GM19043 (cell line): ENCODE results near the gene GAL3ST2.
"Not testable (repeated sequence)": the region's sequence is repeated elsewhere in the genome, so short reads cannot be mapped to it uniquely, and the experiment has no call there.

Experiments
- ATAC-seq: cut with Tn5 transposase; IDR thresholded peaks from one replicate; pipeline ENCODE4 v1.9.1; 2021; ENCODE audit warnings: low read depth; ENCODE audit not compliant: unreplicated experiment

Gene GAL3ST2

GRCh38 chr2:241817821-241818215, 41.2 kb downstream of the GAL3ST2 start:
- ATAC-seq, result not testable (repeated sequence)

GRCh38 chr2:241818229-241818942, 41.8 kb downstream of the GAL3ST2 start:
- no peak for ATAC-seq

GRCh38 chr2:241818943-241819270, 42.3 kb downstream of the GAL3ST2 start:
- no peak for ATAC-seq

GRCh38 chr2:241819947-241820624, 43.5 kb downstream of the GAL3ST2 start:
- not testable (repeated sequence) for ATAC-seq

- ATAC-seq, result no peak
Observed at GRCh38 chr2:241820625-241821384, 44.2 kb downstream of the GAL3ST2 start.

- ATAC-seq, result no peak
Observed at GRCh38 chr2:241821460-241822263, 45.0 kb downstream of the GAL3ST2 start.

- ATAC-seq, result no peak
Observed at GRCh38 chr2:241822264-241822623, 45.6 kb downstream of the GAL3ST2 start.

- not testable (repeated sequence) for ATAC-seq
Observed at GRCh38 chr2:241823531-241824437, 47.2 kb downstream of the GAL3ST2 start.

GRCh38 chr2:241827394-241827793, 50.8 kb downstream of the GAL3ST2 start:
- ATAC-seq, result no peak

GRCh38 chr2:241833101-241833663, 56.6 kb downstream of the GAL3ST2 start:
- no peak for ATAC-seq

GRCh38 chr2:241833756-241834526, 57.3 kb downstream of the GAL3ST2 start:
- not testable (repeated sequence) for ATAC-seq

GRCh38 chr2:241834527-241835210, 58.0 kb downstream of the GAL3ST2 start:
- no peak for ATAC-seq

GRCh38 chr2:241835611-241836010, 59.0 kb downstream of the GAL3ST2 start:
- ATAC-seq, result no peak

- ATAC-seq, result no peak
Observed at GRCh38 chr2:241836292-241836691, 59.7 kb downstream of the GAL3ST2 start.

- ATAC-seq, result no peak
Observed at GRCh38 chr2:241837197-241837965, 60.8 kb downstream of the GAL3ST2 start.

GRCh38 chr2:241841181-241842066, 64.8 kb downstream of the GAL3ST2 start:
- ATAC-seq, result no peak

GRCh38 chr2:241842067-241842415, 65.4 kb downstream of the GAL3ST2 start:
- ATAC-seq, result no peak
